ENCODE data around the gene AOPEP. TPM values are rescaled to one million over a fixed set of nuclear protein-coding genes. Genes with fewer than 3 reads are reported as not detected.

The AOPEP gene
- total RNA-seq, 1 experiment from 2014 or later, result 15.0 TPM

DNA sequence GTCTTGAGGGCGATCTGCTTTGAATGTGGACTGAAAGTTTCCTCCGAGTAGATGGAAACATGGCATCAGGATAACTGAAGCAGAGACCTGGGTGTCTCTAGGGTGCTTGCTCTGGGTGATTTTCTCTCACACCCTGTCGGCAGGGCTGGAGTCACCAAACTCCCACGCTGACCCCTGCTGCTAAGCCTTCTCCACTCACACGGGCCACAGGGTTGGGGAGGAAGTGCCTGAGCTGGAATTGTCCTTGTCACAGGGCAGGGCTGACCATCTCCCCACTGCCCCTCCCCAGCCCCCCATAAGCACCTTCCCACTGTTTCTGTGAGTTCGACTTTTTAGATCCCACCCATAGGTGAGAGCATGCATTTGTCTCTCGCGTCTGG, 378.1 kb downstream of the AOPEP start:
- Histone ChIP-seq H4K91ac (ENCODE audit: insufficient read length, low read depth, low read length) (no peak overlapping the region), H3K27me3 (ENCODE audit: insufficient read depth, low read length) (no peaks in the 10 kb centered on the region), H3K18ac (ENCODE audit: insufficient read length, low read depth, low read length) (no peak overlapping the region), H4K20me1 (ENCODE audit: control insufficient read depth, insufficient read depth, insufficient read length) (no peaks in the 10 kb centered on the region), H3K79me2 (ENCODE audit: insufficient read depth, low read length) (no peaks in the 10 kb centered on the region), H4K5ac (ENCODE audit: insufficient read length, low read depth, low read length) (no peak overlapping the region), H2BK5ac (ENCODE audit: insufficient read length, low read length) (no peak overlapping the region), H4K8ac (replicated peaks; ENCODE audit: insufficient read length, low read depth, low read length) (no peak overlapping the region), H3K9ac (ENCODE audit: extremely low read depth, insufficient read length, low read length) (no peak overlapping the region), H2BK20ac (ENCODE audit: low read depth, low read length, poor library complexity, severe bottlenecking) (no peak overlapping the region), H3K23ac (ENCODE audit: insufficient read length, low read depth, low read length) (no peak overlapping the region), H2AK5ac (ENCODE audit: insufficient read length, low read length) (no peak overlapping the region), H2BK15ac (ENCODE audit: low read depth, low read length) (no peak overlapping the region), H3K9me3 (ENCODE audit: control insufficient read depth, low read depth, low read length) (no peaks in the 10 kb centered on the region), H2BK120ac (ENCODE audit: low read depth, low read length, poor library complexity, severe bottlenecking) (no peak overlapping the region), H3T11ph (ENCODE audit: low read length) (no peak overlapping the region), H3K27ac (ENCODE audit: insufficient read length, low read depth, low read length) (no peak overlapping the region), H3K14ac (ENCODE audit: insufficient read depth, low read length) (no peak overlapping the region; the same call in 1 of the 2 replicates), H3K23me2 (ENCODE audit: insufficient read length, low read depth, low read length, poor library complexity, severe bottlenecking) (no peaks in the 10 kb centered on the region), H3K79me1 (ENCODE audit: insufficient read depth, low read depth, low read length, poor library complexity, severe bottlenecking) (no peaks in the 10 kb centered on the region), H3K4me1 (ENCODE audit: insufficient read depth, low read length) (no peaks in the 10 kb centered on the region), H2BK12ac (ENCODE audit: insufficient read length, low read depth, low read length) (no peak overlapping the region), H3K56ac (ENCODE audit: insufficient read length, low read depth, low read length) (no peak overlapping the region), H2AFZ (ENCODE audit: low read length) (no peak overlapping the region), H3K4me2 (ENCODE audit: insufficient read depth, insufficient read length, low read length) (no peak overlapping the region), H3K4ac (ENCODE audit: low read depth, low read length) (no peak overlapping the region)
- Mint-ChIP-seq H3K4me3 (no peak overlapping the region), H3K36me3 (ENCODE audit: insufficient read depth in 1 of 3, low read depth in 3 of 3) (peaks cover 0 to 5% (median 2%) of the 10 kb centered on the region in 3 experiments; a peak in 3 of 7 replicates), H3K27ac (no peak overlapping the region), H3K4me1 (peaks cover 9% of the 10 kb centered on the region in 2 experiments), H3K9me3 (no peaks in the 10 kb centered on the region), H3K27me3 (ENCODE audit: low read depth) (no peaks in the 10 kb centered on the region)
- DNase-seq, result no peak
- TF ChIP-seq, protein P1, sequence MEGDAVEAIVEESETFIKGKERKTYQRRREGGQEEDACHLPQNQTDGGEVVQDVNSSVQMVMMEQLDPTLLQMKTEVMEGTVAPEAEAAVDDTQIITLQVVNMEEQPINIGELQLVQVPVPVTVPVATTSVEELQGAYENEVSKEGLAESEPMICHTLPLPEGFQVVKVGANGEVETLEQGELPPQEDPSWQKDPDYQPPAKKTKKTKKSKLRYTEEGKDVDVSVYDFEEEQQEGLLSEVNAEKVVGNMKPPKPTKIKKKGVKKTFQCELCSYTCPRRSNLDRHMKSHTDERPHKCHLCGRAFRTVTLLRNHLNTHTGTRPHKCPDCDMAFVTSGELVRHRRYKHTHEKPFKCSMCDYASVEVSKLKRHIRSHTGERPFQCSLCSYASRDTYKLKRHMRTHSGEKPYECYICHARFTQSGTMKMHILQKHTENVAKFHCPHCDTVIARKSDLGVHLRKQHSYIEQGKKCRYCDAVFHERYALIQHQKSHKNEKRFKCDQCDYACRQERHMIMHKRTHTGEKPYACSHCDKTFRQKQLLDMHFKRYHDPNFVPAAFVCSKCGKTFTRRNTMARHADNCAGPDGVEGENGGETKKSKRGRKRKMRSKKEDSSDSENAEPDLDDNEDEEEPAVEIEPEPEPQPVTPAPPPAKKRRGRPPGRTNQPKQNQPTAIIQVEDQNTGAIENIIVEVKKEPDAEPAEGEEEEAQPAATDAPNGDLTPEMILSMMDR (conservative IDR thresholded peaks at IDR 0.05), result no peak
- WGBS (ENCODE audit: extremely low coverage, insufficient read length, low lambda C conversion rate), result no CpG with 5 or more reads among the region's 8 CpGs
